Calu3 (cell line): ENCODE measurements around the gene BRF1. TPM values are rescaled to one million over a fixed set of nuclear protein-coding genes. Genes with fewer than 3 reads are reported as not detected.

ENCODE experiments used
- Bru-seq: library from RNA; stranded (reverse); fragments of 400-500 nt; gene quantifications from one replicate; lab custom pipeline; 2021; lab: Mats Ljungman, UMichigan
- BruChase-seq, 2 experiments: library from RNA; stranded (reverse); fragments of 400-500 nt; gene quantifications; one replicate each; lab custom pipeline; 2021; lab: Mats Ljungman, UMichigan
- BruUV-seq: library from RNA; stranded (reverse); fragments of 400-500 nt; replicated peaks from 2 replicates; lab custom pipeline; 2021; lab: Mats Ljungman, UMichigan
- CTCF ChIA-PET: fragments of 300-600 bp; sonication (Branson Sonifier 250); formaldehyde crosslinking; loops from one replicate; lab custom pipeline; 2022; ENCODE audit warnings: antibody characterized with exemption; lab: Charles Lee
- DNase-seq: peaks from one replicate; pipeline ENCODE4 v3.0.0; 2022
- H3K27ac Mint-ChIP-seq: one replicate; pipeline ENCODE4 v1.8.0; 2022; ENCODE audit warnings: mixed read lengths; ENCODE audit not compliant: unreplicated experiment
- H3K27me3 Mint-ChIP-seq: one replicate; pipeline ENCODE4 v1.8.0; 2022; ENCODE audit warnings: mixed read lengths; ENCODE audit not compliant: unreplicated experiment
- H3K36me3 Mint-ChIP-seq: one replicate; pipeline ENCODE4 v1.8.0; 2022; ENCODE audit warnings: mild to moderate bottlenecking, moderate library complexity, mixed read lengths; ENCODE audit not compliant: insufficient read depth, unreplicated experiment
- H3K4me1 Mint-ChIP-seq: one replicate; pipeline ENCODE4 v1.8.0; 2022; ENCODE audit warnings: mild to moderate bottlenecking, low read depth, mixed read lengths; ENCODE audit not compliant: unreplicated experiment
- H3K4me3 Mint-ChIP-seq: one replicate; pipeline ENCODE4 v1.8.0; 2022; ENCODE audit warnings: mild to moderate bottlenecking, low read depth, moderate library complexity, mixed read lengths; ENCODE audit not compliant: unreplicated experiment
- H3K9me3 Mint-ChIP-seq: one replicate; pipeline ENCODE4 v1.8.0; 2022; ENCODE audit warnings: low read depth, mixed read lengths; ENCODE audit not compliant: unreplicated experiment
- intact Hi-C: fragments of 100-400 bp; cut with micrococcal nuclease; formaldehyde crosslinking; loops from one replicate; pipeline ENCODE4 v1.10.0; 2022; ENCODE audit not compliant: unreplicated experiment
- long read RNA-seq: library from polyadenylated mRNA; stranded (forward); transcript quantifications from one replicate; pipeline ENCODE4 v2.0.0, GENCODE V29; 2022
- total RNA-seq: library from RNA; stranded (reverse); gene quantifications from 2 replicates; pipeline ENCODE4 v1.2.3, GENCODE V29; 2022
- TF ChIP-seq, protein P1 (sequence below): fragments of 200-600 bp; IDR thresholded peaks from one replicate; pipeline ENCODE4 v1.8.0; 2022; ENCODE audit warnings: antibody characterized with exemption; ENCODE audit not compliant: unreplicated experiment

The BRF1 gene, protein sequence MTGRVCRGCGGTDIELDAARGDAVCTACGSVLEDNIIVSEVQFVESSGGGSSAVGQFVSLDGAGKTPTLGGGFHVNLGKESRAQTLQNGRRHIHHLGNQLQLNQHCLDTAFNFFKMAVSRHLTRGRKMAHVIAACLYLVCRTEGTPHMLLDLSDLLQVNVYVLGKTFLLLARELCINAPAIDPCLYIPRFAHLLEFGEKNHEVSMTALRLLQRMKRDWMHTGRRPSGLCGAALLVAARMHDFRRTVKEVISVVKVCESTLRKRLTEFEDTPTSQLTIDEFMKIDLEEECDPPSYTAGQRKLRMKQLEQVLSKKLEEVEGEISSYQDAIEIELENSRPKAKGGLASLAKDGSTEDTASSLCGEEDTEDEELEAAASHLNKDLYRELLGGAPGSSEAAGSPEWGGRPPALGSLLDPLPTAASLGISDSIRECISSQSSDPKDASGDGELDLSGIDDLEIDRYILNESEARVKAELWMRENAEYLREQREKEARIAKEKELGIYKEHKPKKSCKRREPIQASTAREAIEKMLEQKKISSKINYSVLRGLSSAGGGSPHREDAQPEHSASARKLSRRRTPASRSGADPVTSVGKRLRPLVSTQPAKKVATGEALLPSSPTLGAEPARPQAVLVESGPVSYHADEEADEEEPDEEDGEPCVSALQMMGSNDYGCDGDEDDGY
- 38.4 and 43.7 TPM in 2 replicates for total RNA-seq
- percentile 53 among the genes with signal in this experiment for Bru-seq, nascent RNA
- percentile 57 among the genes with signal in this experiment for BruChase-seq, experiment 1, labeled RNA remaining after a 6-hour chase
- percentile 67 among the genes with signal in this experiment for BruChase-seq, experiment 2, labeled RNA remaining after a 2-hour chase
- long read RNA-seq, transcript BRF1-211 (18 exons, 3,358 nt) = major isoform, 15 of 39 reads
- long read RNA-seq, partial matches to known transcripts = 8 of 39 reads
- long read RNA-seq, other reads (novel, unspliced or antisense) = 8 of 39 reads

DNA sequence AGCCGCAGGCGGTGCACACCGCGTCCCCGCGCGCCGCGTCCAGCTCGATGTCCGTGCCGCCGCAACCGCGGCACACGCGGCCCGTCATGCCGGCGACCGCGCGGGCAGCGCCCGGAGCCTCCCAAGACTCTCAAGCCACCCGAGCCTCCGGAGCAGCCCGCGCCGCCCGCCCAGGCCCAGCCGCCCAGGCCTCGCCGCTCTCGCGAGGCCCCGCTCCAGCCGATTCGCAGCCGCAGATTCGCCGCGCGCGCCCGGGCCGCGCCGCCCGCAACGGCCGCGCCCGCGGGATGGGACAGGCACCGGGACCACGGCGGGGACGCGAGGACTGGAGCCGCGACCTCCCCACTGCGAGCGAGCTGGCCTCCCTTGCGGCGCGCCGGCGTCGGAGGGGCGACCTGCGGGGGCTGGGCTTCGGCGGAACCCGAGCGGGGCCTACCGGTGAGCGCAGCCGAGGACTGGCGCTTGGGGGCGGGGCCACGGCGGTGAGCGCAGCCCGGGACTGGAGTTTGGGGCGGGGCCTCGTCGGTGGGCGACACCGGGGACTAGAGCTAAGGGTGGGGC lies at the start of gene BRF1:
Gene BRF1, minus strand, starts transcription at position 460 of the 561 bp plus-strand sequence. Its CDS starts 372 bp downstream, at position 88.
- H3K27me3 Mint-ChIP-seq = no peaks in the 10 kb centered on the region
- no TSS peak for BruUV-seq
- H3K9me3 Mint-ChIP-seq = no peaks in the 10 kb centered on the region
- CTCF ChIA-PET = interaction anchor here (0.6 to 1.4 kb wide), 6 partner anchors 14 to 641 kb away, joined by 3 to 7 read pairs (median 4); partner anchors contain the start of gene PACS2
- peaks cover 25% of the 10 kb centered on the region for H3K36me3 Mint-ChIP-seq
- no peaks in the 10 kb centered on the region for H3K4me1 Mint-ChIP-seq
- peak; percentile 98 for DNase-seq
- H3K4me3 Mint-ChIP-seq = peak within 1 kb of the TSS; percentile 91
- intact Hi-C loops = no loop called here
- TF ChIP-seq, protein P1, sequence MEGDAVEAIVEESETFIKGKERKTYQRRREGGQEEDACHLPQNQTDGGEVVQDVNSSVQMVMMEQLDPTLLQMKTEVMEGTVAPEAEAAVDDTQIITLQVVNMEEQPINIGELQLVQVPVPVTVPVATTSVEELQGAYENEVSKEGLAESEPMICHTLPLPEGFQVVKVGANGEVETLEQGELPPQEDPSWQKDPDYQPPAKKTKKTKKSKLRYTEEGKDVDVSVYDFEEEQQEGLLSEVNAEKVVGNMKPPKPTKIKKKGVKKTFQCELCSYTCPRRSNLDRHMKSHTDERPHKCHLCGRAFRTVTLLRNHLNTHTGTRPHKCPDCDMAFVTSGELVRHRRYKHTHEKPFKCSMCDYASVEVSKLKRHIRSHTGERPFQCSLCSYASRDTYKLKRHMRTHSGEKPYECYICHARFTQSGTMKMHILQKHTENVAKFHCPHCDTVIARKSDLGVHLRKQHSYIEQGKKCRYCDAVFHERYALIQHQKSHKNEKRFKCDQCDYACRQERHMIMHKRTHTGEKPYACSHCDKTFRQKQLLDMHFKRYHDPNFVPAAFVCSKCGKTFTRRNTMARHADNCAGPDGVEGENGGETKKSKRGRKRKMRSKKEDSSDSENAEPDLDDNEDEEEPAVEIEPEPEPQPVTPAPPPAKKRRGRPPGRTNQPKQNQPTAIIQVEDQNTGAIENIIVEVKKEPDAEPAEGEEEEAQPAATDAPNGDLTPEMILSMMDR = no peak
- peak within 1 kb of the TSS; percentile 81 for H3K27ac Mint-ChIP-seq

DNA sequence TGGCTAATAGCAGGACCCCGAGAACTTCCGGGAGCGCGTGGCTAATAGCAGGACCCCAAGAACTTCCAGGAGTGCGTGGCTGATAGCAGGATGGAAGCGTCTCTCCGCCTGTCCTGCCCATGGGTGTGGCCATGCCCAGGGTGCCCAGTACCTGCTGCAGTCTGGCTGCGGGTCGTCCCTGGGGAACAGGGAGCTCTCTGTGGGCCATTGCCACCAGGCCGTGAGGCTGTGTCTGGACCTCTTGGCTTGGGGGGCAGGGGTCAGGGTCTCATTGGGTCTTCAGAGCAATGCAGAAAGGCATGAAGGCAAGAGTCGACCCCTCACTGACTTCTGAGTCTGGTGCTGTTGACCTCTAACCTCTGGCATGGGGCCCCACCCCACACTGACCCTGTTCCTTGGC lies 49.2 kb upstream of the BRF1 start:
- H3K9me3 Mint-ChIP-seq = no peaks in the 10 kb centered on the region
- TF ChIP-seq, protein P1 = no peak
- intact Hi-C loops = loop anchor here (10.0 kb wide), 1 partner anchor 255 kb away; no protein-coding TSS in a partner anchor
- BruUV-seq = no TSS peak
- H3K27me3 Mint-ChIP-seq = no peaks in the 10 kb centered on the region
- CTCF ChIA-PET = interaction anchor here (0.5 kb wide), 1 partner anchor 85 kb away, joined by 3 read pairs; no protein-coding TSS in a partner anchor
- peaks cover 10% of the 10 kb centered on the region for H3K36me3 Mint-ChIP-seq
- H3K4me3 Mint-ChIP-seq = no peak overlapping the region
- H3K4me1 Mint-ChIP-seq = no peaks in the 10 kb centered on the region
- no peak for DNase-seq
- H3K27ac Mint-ChIP-seq = no peak overlapping the region

DNA sequence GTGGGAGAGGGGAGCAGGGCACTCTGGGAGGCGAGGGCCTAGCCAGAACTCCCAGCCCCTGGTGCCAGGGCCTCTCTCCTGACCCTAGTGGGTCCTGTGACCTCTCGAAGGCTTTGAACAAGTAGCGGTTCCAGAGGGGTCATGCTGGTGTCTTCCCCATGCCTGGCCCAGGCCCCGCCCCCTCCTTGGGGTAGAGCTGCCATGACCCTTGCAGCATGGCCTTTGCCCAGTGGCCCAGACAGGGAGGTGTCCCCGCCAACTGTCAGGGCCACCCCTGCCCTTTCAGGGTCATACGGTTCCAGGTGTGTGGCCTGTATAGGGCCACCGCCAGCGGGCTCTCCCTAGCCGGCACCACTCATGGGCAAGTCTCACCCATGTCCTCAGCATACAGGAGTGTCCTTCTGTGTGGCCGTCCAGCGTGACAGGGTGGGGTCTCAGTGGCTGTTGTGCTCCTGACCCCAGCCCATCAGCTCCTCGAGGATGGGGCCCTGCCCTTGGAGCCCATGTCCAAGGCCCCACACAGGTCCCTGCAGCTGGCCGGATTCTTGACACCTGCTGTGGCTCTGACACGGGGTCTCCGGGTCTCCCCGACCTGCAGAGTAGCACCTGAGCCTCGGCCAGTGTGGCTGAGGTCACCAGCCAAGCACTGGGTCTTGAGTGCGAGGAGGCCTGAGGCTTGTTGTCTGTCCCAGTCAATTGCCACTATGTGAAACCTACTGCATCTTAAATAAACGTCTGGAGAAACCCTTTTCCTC lies 48.3 kb upstream of the BRF1 start:
- intact Hi-C loops = no loop called here
- Mint-ChIP-seq H3K9me3 (no peaks in the 10 kb centered on the region), H3K4me1 (no peaks in the 10 kb centered on the region), H3K36me3 (peaks cover 10% of the 10 kb centered on the region), H3K27ac (no peak overlapping the region), H3K27me3 (no peaks in the 10 kb centered on the region), H3K4me3 (no peak overlapping the region)
- CTCF ChIA-PET = interaction anchor here (0.5 kb wide), 1 partner anchor 84 kb away, joined by 3 read pairs; no protein-coding TSS in a partner anchor
- DNase-seq = no peak
- TF ChIP-seq, protein P1 = no peak
- BruUV-seq = no TSS peak
